T-helper 1 cell (primary cell): ENCODE results near the gene SHB.

Source experiments
- DNase-seq, 5 donors: peaks; one replicate each; pipeline ENCODE4 v3.0.0-alpha.2; 2012 to 2020

The SHB gene

GRCh38 chr9:37880916-37881479 is 188.0 kb downstream of the SHB start:
- no peak for DNase-seq

- no peak for DNase-seq
Observed at GRCh38 chr9:37876376-37876775, 192.7 kb downstream of the SHB start.

GRCh38 chr9:37873955-37874354 is 195.1 kb downstream of the SHB start:
- no peak for DNase-seq

- no peak for DNase-seq
Observed at GRCh38 chr9:37870799-37871176, 198.2 kb downstream of the SHB start.

- DNase-seq, result no peak
Observed at GRCh38 chr9:37870081-37870798, 198.8 kb downstream of the SHB start.
